Loucy (cell line): ENCODE data around the gene ATAD2B.
A peak's percentile ranks its signal among the peaks of the same experiment; 100 is the strongest.

Experiments used
- H2AFZ ChIP-seq: fragments of 200-600 bp; sonication (generic); 2 replicates; pipeline ENCODE4 v1.6.0; 2016; ENCODE audit warnings: antibody characterized with exemption, mild to moderate bottlenecking, low read length, moderate library complexity
- H3F3A ChIP-seq: fragments of 200-600 bp; 2 replicates; pipeline ENCODE4 v1.6.0; 2016; ENCODE audit warnings: antibody characterized with exemption, low read depth, mild to moderate bottlenecking
- H3K27me3 ChIP-seq: fragments of 200-600 bp; sonication (generic); 2 replicates; pipeline ENCODE4 v1.6.1; 2014; ENCODE audit warnings: low read length, mild to moderate bottlenecking; ENCODE audit not compliant: insufficient read depth, poor library complexity, severe bottlenecking
- H3K36me3 ChIP-seq: fragments of 200-600 bp; sonication (generic); 2 replicates; pipeline ENCODE4 v1.6.1; 2016; ENCODE audit warnings: low read length; ENCODE audit not compliant: insufficient read depth
- H3K4me1 ChIP-seq: fragments of 200-600 bp; sonication (generic); 2 replicates; pipeline ENCODE4 v1.5.1; 2014; ENCODE audit warnings: low read length, mild to moderate bottlenecking; ENCODE audit not compliant: insufficient read depth, poor library complexity, severe bottlenecking
- H3K4me2 ChIP-seq: fragments of 200-600 bp; sonication (generic); 2 replicates; pipeline ENCODE4 v1.6.0; 2014; ENCODE audit warnings: antibody characterized with exemption, low read length, low read depth, mild to moderate bottlenecking; ENCODE audit not compliant: poor library complexity, severe bottlenecking
- H3K4me3 ChIP-seq: fragments of 200-600 bp; sonication (generic); 2 replicates; pipeline ENCODE4 v1.5.1; 2014; ENCODE audit warnings: low read length, mild to moderate bottlenecking, mixed read lengths; ENCODE audit not compliant: poor library complexity, severe bottlenecking
- H3K79me2 ChIP-seq: fragments of 200-600 bp; sonication (generic); 2 replicates; pipeline ENCODE4 v1.6.1; 2014; ENCODE audit warnings: low read length; ENCODE audit not compliant: insufficient read depth
- H3K9ac ChIP-seq: fragments of 200-600 bp; sonication (generic); 2 replicates; pipeline ENCODE4 v1.6.0; 2014; ENCODE audit warnings: mild to moderate bottlenecking, low read depth, low read length, moderate library complexity; ENCODE audit not compliant: poor library complexity, severe bottlenecking
- H3K9me2 ChIP-seq: fragments of 200-600 bp; sonication (generic); replicated peaks from 2 replicates; pipeline ENCODE4 v1.6.1; 2016; ENCODE audit warnings: low read depth, low read length, mixed read lengths
- H3K9me3 ChIP-seq: fragments of 200-600 bp; sonication (generic); 2 replicates; pipeline ENCODE4 v1.6.1; 2014; ENCODE audit warnings: mild to moderate bottlenecking, antibody characterized with exemption, low read length, low read depth; ENCODE audit not compliant: insufficient read depth
- H4K20me1 ChIP-seq: fragments of 200-600 bp; sonication (generic); 2 replicates; pipeline ENCODE4 v1.6.0; 2014; ENCODE audit warnings: antibody characterized with exemption, low read length, mild to moderate bottlenecking; ENCODE audit not compliant: insufficient read depth, poor library complexity, severe bottlenecking
- EZH2phosphoT487 ChIP-seq: fragments of 200-600 bp; IDR thresholded peaks from 2 replicates; pipeline ENCODE4 v1.6.1; 2018; ENCODE audit warnings: antibody characterized with exemption, mild to moderate bottlenecking, moderate library complexity, borderline replicate concordance
- TF ChIP-seq, protein P1 (sequence below): fragments of 200-600 bp; sonication (generic); conservative IDR thresholded peaks from 2 replicates; pipeline ENCODE4 v1.5.1; 2014; ENCODE audit warnings: mild to moderate bottlenecking, antibody characterized with exemption, low read length

Gene ATAD2B

DNA sequence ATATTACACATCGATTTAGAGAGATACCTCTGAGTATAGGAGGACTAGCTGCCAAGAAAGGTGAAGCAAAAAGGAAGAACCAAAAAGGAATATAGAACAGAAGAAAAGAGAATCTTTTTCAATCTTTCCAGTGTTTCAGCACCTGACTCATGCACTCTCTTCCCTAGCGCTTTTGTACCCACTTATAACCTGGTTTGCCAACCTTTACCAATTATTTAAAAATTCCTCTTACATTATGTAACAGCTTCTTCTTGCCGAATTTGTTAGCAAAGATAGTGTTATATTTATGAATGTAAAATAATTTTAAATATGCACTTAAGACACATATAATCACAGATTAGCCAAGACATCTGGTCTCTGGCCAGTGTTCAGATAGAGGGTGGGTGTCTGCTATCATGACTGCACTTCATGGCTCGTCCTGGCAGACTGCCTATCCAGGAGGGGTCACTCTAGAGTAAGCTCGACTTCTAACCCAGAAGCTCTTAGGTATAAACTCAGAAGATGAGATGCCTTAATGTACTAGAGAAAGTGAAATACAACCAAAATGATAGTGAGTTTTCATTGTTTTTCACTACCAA is 122.9 kb downstream of the ATAD2B start:
- Histone ChIP-seq H3K9me3 (no peaks in the 10 kb centered on the region), H3K79me2 (no peaks in the 10 kb centered on the region), H3K9ac (no peak overlapping the region), H4K20me1 (no peaks in the 10 kb centered on the region), H3K36me3 (peaks cover 20% of the 10 kb centered on the region; the same call in 1 of the 2 replicates), H2AFZ (no peak overlapping the region), H3K4me1 (no peaks in the 10 kb centered on the region), H3K9me2 (no peaks in the 10 kb centered on the region), H3K4me3 (no peak overlapping the region), H3K27me3 (no peaks in the 10 kb centered on the region), H3K4me2 (no peak overlapping the region), H3F3A (no peaks in the 10 kb centered on the region)
- TF ChIP-seq, protein P1, sequence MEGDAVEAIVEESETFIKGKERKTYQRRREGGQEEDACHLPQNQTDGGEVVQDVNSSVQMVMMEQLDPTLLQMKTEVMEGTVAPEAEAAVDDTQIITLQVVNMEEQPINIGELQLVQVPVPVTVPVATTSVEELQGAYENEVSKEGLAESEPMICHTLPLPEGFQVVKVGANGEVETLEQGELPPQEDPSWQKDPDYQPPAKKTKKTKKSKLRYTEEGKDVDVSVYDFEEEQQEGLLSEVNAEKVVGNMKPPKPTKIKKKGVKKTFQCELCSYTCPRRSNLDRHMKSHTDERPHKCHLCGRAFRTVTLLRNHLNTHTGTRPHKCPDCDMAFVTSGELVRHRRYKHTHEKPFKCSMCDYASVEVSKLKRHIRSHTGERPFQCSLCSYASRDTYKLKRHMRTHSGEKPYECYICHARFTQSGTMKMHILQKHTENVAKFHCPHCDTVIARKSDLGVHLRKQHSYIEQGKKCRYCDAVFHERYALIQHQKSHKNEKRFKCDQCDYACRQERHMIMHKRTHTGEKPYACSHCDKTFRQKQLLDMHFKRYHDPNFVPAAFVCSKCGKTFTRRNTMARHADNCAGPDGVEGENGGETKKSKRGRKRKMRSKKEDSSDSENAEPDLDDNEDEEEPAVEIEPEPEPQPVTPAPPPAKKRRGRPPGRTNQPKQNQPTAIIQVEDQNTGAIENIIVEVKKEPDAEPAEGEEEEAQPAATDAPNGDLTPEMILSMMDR = peak; percentile 57
- TF ChIP-seq EZH2phosphoT487 = no peak

DNA sequence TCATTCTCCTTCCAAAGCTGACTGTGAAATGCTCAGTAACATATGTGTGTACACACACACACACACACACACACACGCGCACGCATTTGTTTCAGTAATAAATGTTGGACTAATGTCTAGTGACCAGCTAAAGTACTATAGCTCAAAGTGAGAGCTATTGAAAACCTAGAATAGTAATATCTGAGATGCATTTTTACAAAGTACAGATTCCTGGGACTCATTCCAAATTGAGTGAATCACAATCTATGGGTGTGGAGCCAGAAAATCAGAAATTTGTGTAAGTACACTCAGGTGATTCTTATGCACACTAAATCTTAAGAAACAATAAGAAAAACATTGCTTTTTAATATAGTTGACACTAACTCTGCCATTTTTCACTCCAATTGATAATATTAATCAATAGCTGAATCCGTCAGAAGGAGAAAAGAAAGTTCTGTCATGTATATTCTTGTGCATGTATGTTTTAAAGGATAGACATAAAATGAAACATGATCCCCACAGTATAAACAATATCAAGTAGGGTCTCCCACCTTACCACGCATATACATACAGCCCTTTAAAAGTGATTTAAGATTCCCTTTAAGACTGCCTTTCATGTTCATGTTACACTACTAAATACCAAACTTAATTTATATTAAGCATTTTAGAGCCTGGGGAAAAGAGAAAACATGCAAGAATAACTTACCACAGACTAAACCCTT is 123.5 kb downstream of the ATAD2B start:
- Histone ChIP-seq H3K9me2 (no peaks in the 10 kb centered on the region), H3K4me3 (no peak overlapping the region), H3K27me3 (no peaks in the 10 kb centered on the region), H3K79me2 (no peaks in the 10 kb centered on the region), H4K20me1 (no peaks in the 10 kb centered on the region), H2AFZ (no peak overlapping the region), H3K4me2 (no peak overlapping the region), H3F3A (no peaks in the 10 kb centered on the region), H3K36me3 (peaks cover 16% of the 10 kb centered on the region; the same call in 1 of the 2 replicates), H3K9me3 (no peaks in the 10 kb centered on the region), H3K4me1 (no peaks in the 10 kb centered on the region), H3K9ac (no peak overlapping the region)
- no peak for TF ChIP-seq EZH2phosphoT487
- TF ChIP-seq, protein P1 = no peak

GRCh38 chr2:23801396-23801795 is 125.5 kb downstream of the ATAD2B start:
- H4K20me1 ChIP-seq = no peaks in the 10 kb centered on the region
- no peak overlapping the region for H2AFZ ChIP-seq
- H3K36me3 ChIP-seq = peaks cover 14% of the 10 kb centered on the region; the same call in 1 of the 2 replicates
- no peaks in the 10 kb centered on the region for H3F3A ChIP-seq
- no peak overlapping the region for H3K4me2 ChIP-seq
- no peaks in the 10 kb centered on the region for H3K27me3 ChIP-seq
- no peak overlapping the region for H3K4me3 ChIP-seq
- H3K9me3 ChIP-seq = no peaks in the 10 kb centered on the region
- TF ChIP-seq EZH2phosphoT487 = no peak
- TF ChIP-seq, protein P1 = no peak
- no peaks in the 10 kb centered on the region for H3K4me1 ChIP-seq
- no peak overlapping the region for H3K9ac ChIP-seq
- no peaks in the 10 kb centered on the region for H3K9me2 ChIP-seq
- no peaks in the 10 kb centered on the region for H3K79me2 ChIP-seq
